Esophagus muscularis mucosa (tissue), 4 donors: ENCODE results near the gene FAM135A. TPM values are rescaled to one million over a fixed set of nuclear protein-coding genes. Genes with fewer than 3 reads are reported as not detected.

ENCODE experiments used
- DNase-seq: peaks from one replicate; pipeline ENCODE4 v3.0.0-alpha.2; 2017; ENCODE audit errors: extremely low spot score
- H3K27ac ChIP-seq, 4 donors: fragments of 200-600 bp; sonication (generic); replicated peaks in 1 of 4; 1 replicate in 3 of 4; 2 replicates in 1 of 4; pipeline ENCODE4 v1.5.1; 2016 to 2019; ENCODE audit warnings: mild to moderate bottlenecking in 1 of 4
- H3K27me3 ChIP-seq, 4 donors: fragments of 200-600 bp; sonication (generic); one replicate each; pipeline versions ENCODE4 v1.5.1 to v1.6.0; 2016 to 2019
- H3K36me3 ChIP-seq, 4 donors: fragments of 200-600 bp; sonication (generic); one replicate each; pipeline ENCODE4 v1.5.1; 2016 to 2019
- H3K4me1 ChIP-seq, 4 donors: fragments of 200-600 bp; sonication (generic); one replicate each; pipeline ENCODE4 v1.5.1; 2016 to 2019
- H3K4me3 ChIP-seq, 4 donors: fragments of 200-600 bp; sonication (generic); 1 replicate in 2 of 4; 2 replicates in 2 of 4; pipeline ENCODE4 v1.5.1; 2016 to 2019; ENCODE audit warnings: mild to moderate bottlenecking in 4 of 4, moderate library complexity in 1 of 4
- H3K9me3 ChIP-seq, 4 donors: fragments of 200-600 bp; sonication (generic); 1 replicate in 3 of 4; 2 replicates in 1 of 4; pipeline ENCODE4 v1.5.1; 2016 to 2019
- CTCF ChIP-seq, 3 experiments: fragments of 200-600 bp in 2 of 3; fragments of 450-650 bp in 1 of 3; sonication (generic) in 2 of 3; IDR thresholded peaks; one replicate each; pipeline ENCODE4 v1.5.1; 2017 to 2019; ENCODE audit warnings: antibody characterized with exemption in 3 of 3, mild to moderate bottlenecking in 2 of 3, moderate library complexity in 1 of 3
- EP300 ChIP-seq: sonication (generic); formaldehyde crosslinking; IDR thresholded peaks from one replicate; pipeline ENCODE4 v1.6.1; 2017; ENCODE audit warnings: antibody characterized with exemption
- POLR2A ChIP-seq: fragments of 450-650 bp; IDR thresholded peaks from one replicate; pipeline ENCODE4 v1.6.1; 2017; ENCODE audit warnings: antibody characterized with exemption, moderate library complexity, mild to moderate bottlenecking, low read depth
- POLR2AphosphoS5 ChIP-seq, 2 donors: sonication (generic); formaldehyde crosslinking; IDR thresholded peaks; one replicate each; pipeline ENCODE4 v1.6.1; 2017; ENCODE audit warnings: antibody characterized with exemption in 2 of 2
- WGBS: methylation state at CpG from one replicate; pipeline ENCODE4 v1.1.5; 2018; 5-methylcytosine and 5-hydroxymethylcytosine counted together
- intact Hi-C: fragments of 100-400 bp; cut with DNase I; formaldehyde crosslinking; loops from one replicate; pipeline ENCODE4 v1.15.1; 2023
- total RNA-seq, 4 donors: library from RNA; depleted of rRNA; stranded (reverse); fragments of >200 nt; gene quantifications; one replicate each; pipeline versions ENCODE4 v1.1.0 to v1.2.1, GENCODE V29; 2016

The FAM135A gene
- total RNA-seq, 4 donors from 2014 or later = 14.8 to 21.3 (median 19.8) TPM

- 100% methylated on average over 2 of the region's 2 CpGs for WGBS
- peak; percentile 14 for DNase-seq
- Histone ChIP-seq H3K27ac (no peak overlapping the region), H3K36me3 (no peaks in the 10 kb centered on the region), H3K4me3 (no peak overlapping the region), H3K4me1 (no peaks in the 10 kb centered on the region), H3K9me3 (no peaks in the 10 kb centered on the region), H3K27me3 (no peaks in the 10 kb centered on the region)
- TF ChIP-seq CTCF (IDR thresholded peaks at IDR 0.05) (no peak), EP300 (no peak), POLR2AphosphoS5 (IDR thresholded peaks at IDR 0.05) (no peak), POLR2A (no peak)
- intact Hi-C loops = no loop called here
Observed at GRCh38 chr6:70574643-70575042, 161.3 kb downstream of the FAM135A start.

- H3K4me3 ChIP-seq = no peak overlapping the region
- H3K36me3 ChIP-seq = peaks cover 5 to 12% (median 8%) of the 10 kb centered on the region in 4 donors
- TF ChIP-seq POLR2AphosphoS5 (IDR thresholded peaks at IDR 0.05) (no peak), POLR2A (no peak), EP300 (no peak), CTCF (IDR thresholded peaks at IDR 0.05) (no peak)
- intact Hi-C loops = no loop called here
- DNase-seq = peak; percentile 24
- 80% methylated on average over 7 of the region's 7 CpGs for WGBS
- H3K9me3 ChIP-seq = no peaks in the 10 kb centered on the region
- no peaks in the 10 kb centered on the region for H3K27me3 ChIP-seq
- no peak overlapping the region for H3K27ac ChIP-seq
- H3K4me1 ChIP-seq = no peaks in the 10 kb centered on the region
Observed at GRCh38 chr6:70575899-70576495, 162.7 kb downstream of the FAM135A start.

- 86% methylated on average over 1 of the region's 1 CpG for WGBS
- Histone ChIP-seq H3K4me3 (no peak overlapping the region), H3K36me3 (peaks cover 12 to 84% (median 30%) of the 10 kb centered on the region in 4 donors), H3K27me3 (no peaks in the 10 kb centered on the region), H3K9me3 (no peaks in the 10 kb centered on the region), H3K4me1 (no peaks in the 10 kb centered on the region), H3K27ac (no peak overlapping the region)
- intact Hi-C loops = no loop called here
- TF ChIP-seq POLR2AphosphoS5 (IDR thresholded peaks at IDR 0.05) (no peak), EP300 (no peak), CTCF (IDR thresholded peaks at IDR 0.05) (no peak), POLR2A (no peak)
- DNase-seq = no peak
Observed at GRCh38 chr6:70586114-70586513, 172.8 kb downstream of the FAM135A start.

- H3K9me3 ChIP-seq = no peaks in the 10 kb centered on the region
- H3K27ac ChIP-seq = no peak overlapping the region
- no peak for TF ChIP-seq POLR2A
- no peak for TF ChIP-seq EP300
- no peak for TF ChIP-seq CTCF (IDR thresholded peaks at IDR 0.05)
- TF ChIP-seq POLR2AphosphoS5 (IDR thresholded peaks at IDR 0.05) = no peak
- no peaks in the 10 kb centered on the region for H3K27me3 ChIP-seq
- no peak for DNase-seq
- H3K36me3 ChIP-seq = peaks cover 2 to 41% (median 6%) of the 10 kb centered on the region in 4 donors
- H3K4me3 ChIP-seq = no peak overlapping the region
- intact Hi-C loops = no loop called here
- peaks cover 0 to 12% (median 9%) of the 10 kb centered on the region in 4 donors for H3K4me1 ChIP-seq
Observed at GRCh38 chr6:70590400-70590799, 177.1 kb downstream of the FAM135A start.
